Left lung (tissue), 10 donors: Measurements from ENCODE around the gene LGR4. TPM values are rescaled to one million over a fixed set of nuclear protein-coding genes. Genes with fewer than 3 reads are reported as not detected.

Source experiments
- ATAC-seq: fragments of 200-7000 bp; cut with Tn5 transposase; one replicate; pipeline ENCODE4 v1.9.1; 2020; ENCODE audit warnings: moderate library complexity
- DNase-seq, 4 donors: peaks; one replicate each; pipeline ENCODE4 v3.0.0-alpha.2; 2013 to 2020
- H3K27ac ChIP-seq, 2 donors: fragments of 200-600 bp; sonication (generic) in 1 of 2; one replicate each; pipeline versions ENCODE4 v1.5.0 to v1.8.0; 2020 to 2021
- H3K27me3 ChIP-seq, 2 donors: fragments of 200-600 bp; sonication (generic) in 1 of 2; one replicate each; pipeline versions ENCODE4 v1.5.0 to v1.8.0; 2020 to 2021
- H3K36me3 ChIP-seq, 2 donors: fragments of 200-600 bp; sonication (generic) in 1 of 2; one replicate each; pipeline versions ENCODE4 v1.5.0 to v1.8.0; 2020 to 2021
- H3K4me1 ChIP-seq, 2 donors: fragments of 200-600 bp; one replicate each; pipeline ENCODE4 v1.8.0; 2021
- H3K4me3 ChIP-seq, 2 donors: fragments of 200-600 bp; sonication (generic) in 1 of 2; one replicate each; pipeline versions ENCODE4 v1.5.0 to v1.8.0; 2020 to 2021; ENCODE audit warnings: mild to moderate bottlenecking in 1 of 2
- H3K9me3 ChIP-seq, 2 donors: fragments of 200-600 bp; sonication (generic) in 1 of 2; one replicate each; pipeline versions ENCODE4 v1.5.0 to v1.8.0; 2020 to 2021
- CTCF ChIP-seq, 2 donors: fragments of 200-600 bp; sonication (generic) in 1 of 2; IDR thresholded peaks; one replicate each; pipeline versions ENCODE4 v1.5.0 to v1.8.0; 2021; ENCODE audit warnings: antibody characterized with exemption in 2 of 2
- intact Hi-C, 2 donors: fragments of 100-400 bp; cut with DNase I; formaldehyde crosslinking; loops; one replicate each; pipeline versions ENCODE4 v1.11.2 to v1.14.2; 2022
- polyA plus RNA-seq, 6 donors: library from polyadenylated mRNA; unstranded; fragments of 120-200 nt; gene quantifications; one replicate each; pipeline ENCODE4 v1.2.1, GENCODE V29; 2013; ENCODE audit not compliant: insufficient read length in 6 of 6
- total RNA-seq, 2 donors: library from RNA; stranded (reverse); fragmentation: NEBNext Ultra II Directional; extraction: Animal tissue kit (Norgen Biotek cat#: 25700); gene quantifications; one replicate each; pipeline ENCODE4 v1.2.1, GENCODE V29; 2021
- donor health status: DM: no; HTN: yes; CAD: no.
- donor health status: DM: no; HTN: no; CAD: no.

Gene LGR4
- total and polyA plus RNA-seq, 8 donors: 4.0 to 23.7 (median 21.7) TPM

DNA sequence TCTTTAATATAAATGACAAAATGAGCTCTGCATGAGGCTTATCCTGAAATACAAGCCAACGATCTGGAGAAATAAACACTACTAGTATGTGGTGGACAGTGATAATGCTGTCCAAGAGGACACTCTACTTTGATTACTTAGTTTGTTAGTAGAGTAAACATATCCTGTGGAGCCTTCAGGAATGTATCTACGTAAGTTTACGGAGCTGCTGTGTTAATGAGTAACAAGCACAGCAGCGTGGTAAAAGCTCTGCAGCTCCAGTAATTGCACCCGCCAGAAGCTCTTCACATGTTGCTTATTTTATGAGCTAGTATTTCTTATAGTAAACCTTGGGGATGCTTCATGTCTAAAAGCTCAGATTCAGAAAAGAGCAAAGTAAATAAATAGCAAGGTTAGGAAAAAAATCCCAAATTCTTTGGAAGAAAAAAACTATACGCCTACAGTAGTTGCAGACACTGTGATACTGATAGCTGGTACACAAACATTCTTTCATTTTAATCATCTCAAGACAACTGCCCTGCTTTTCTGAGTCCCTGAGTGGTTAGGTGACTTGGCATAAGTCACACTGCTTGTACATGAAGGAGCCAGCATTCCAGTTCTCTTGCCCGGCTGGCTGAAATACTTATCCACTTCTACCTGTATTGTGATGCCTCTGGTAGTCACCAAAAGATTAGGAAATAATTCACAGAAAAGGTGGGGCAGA is 76.9 kb downstream of the LGR4 start:
- Histone ChIP-seq H3K4me1 (peaks cover 0 to 4% of the 10 kb centered on the region in 2 donors), H3K27me3 (peaks cover 0 to 5% of the 10 kb centered on the region in 2 donors), H3K4me3 (no peak overlapping the region), H3K36me3 (no peaks in the 10 kb centered on the region), H3K9me3 (no peaks in the 10 kb centered on the region), H3K27ac (no peak overlapping the region)
- intact Hi-C loops: no loop called here
- ATAC-seq (peak; percentile 84), DNase-seq (no peak)
- no peak for TF ChIP-seq CTCF (IDR thresholded peaks at IDR 0.05)

GRCh38 chr11:27394781-27395228 is 77.8 kb downstream of the LGR4 start:
- Histone ChIP-seq H3K9me3 (no peaks in the 10 kb centered on the region), H3K4me3 (no peak overlapping the region), H3K4me1 (peaks cover 0 to 4% of the 10 kb centered on the region in 2 donors), H3K27me3 (peaks cover 0 to 5% of the 10 kb centered on the region in 2 donors), H3K27ac (no peak overlapping the region), H3K36me3 (no peaks in the 10 kb centered on the region)
- DNase-seq (no peak), ATAC-seq (no peak)
- intact Hi-C loops: no loop called here
- no peak for TF ChIP-seq CTCF (IDR thresholded peaks at IDR 0.05)

DNA sequence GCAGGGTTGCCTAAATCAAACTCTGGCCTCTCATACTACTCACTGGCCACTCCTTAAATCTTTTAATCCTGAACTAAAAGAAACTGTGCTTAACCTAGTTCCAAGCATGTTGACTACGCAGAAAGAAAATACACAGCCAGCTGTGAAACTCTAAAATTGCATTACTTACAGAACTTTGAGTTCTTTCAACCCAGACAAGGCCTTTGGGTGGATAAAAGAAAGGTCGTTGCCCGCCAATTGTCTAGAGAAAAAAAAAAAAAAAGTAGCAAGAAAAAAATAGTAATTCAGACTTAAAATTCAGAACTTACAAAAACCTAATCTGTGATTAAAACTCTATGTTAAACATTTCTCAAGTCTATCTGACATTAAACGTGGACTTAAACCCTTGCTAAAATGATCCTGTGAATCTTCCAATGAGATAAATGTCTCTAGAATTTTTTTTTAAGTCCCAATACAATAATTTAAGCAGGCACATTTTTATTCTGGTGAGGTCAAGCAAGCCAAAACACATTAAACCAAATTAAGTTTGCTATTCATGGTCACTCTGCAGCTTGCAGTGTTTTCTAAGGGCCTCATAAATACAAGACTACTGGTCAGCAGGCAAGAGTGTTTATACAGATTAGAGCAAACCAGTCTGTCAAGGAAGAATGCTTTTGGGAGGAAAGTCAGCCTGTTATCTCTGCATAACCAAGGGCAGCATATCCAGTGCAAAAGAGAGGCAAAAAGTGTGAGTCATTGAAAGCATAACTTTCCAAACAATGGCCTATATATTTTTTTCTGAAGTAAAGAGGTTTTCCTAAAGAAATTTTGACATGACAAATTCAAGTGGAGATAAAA is 80.1 kb downstream of the LGR4 start:
- no peak for DNase-seq
- Histone ChIP-seq H3K36me3 (no peaks in the 10 kb centered on the region), H3K27ac (no peak overlapping the region), H3K4me3 (no peak overlapping the region), H3K4me1 (peaks cover 0 to 4% of the 10 kb centered on the region in 2 donors), H3K9me3 (no peaks in the 10 kb centered on the region), H3K27me3 (peaks cover 0 to 2% of the 10 kb centered on the region in 2 donors)
- no peak for TF ChIP-seq CTCF (IDR thresholded peaks at IDR 0.05)
- intact Hi-C loops: no loop called here
- ATAC-seq: peak; percentile 13

DNA sequence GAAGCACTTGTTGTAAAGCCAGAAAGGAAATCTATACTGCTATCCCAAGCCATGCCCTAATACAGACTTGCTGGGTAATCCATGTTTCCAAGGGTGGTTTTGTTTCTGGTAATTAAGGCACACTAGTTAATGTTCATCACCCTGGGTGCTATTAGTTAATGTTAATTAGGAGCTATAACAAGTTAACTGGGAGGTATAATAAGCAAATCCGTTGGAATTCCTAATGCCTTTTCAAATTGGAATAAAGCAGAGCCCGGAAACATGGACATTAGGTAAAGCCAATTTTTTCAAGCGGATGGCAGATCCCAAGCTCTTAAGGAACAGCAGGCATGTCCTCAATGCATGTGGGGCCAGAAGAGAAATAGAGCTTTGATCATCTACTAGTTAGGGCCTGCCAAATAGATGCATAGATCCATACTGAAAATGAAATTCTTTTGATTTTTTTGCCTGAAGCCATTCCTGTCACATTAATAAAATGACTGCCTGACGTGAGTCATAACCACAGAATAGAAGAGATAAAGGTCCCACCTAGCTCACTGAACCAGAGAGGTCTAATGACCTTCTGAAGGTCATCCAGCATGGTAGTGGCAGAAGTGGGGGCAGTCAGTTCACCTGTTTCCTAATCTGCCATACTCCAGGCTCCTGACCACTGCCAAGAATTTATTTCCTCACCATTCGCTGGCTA is 81.1 kb downstream of the LGR4 start:
- Histone ChIP-seq H3K27ac (no peak overlapping the region), H3K36me3 (no peaks in the 10 kb centered on the region), H3K4me3 (no peak overlapping the region), H3K4me1 (peaks cover 0 to 4% of the 10 kb centered on the region in 2 donors), H3K9me3 (no peaks in the 10 kb centered on the region), H3K27me3 (peaks cover 5 to 8% of the 10 kb centered on the region in 2 donors)
- no peak for ATAC-seq
- intact Hi-C loops: no loop called here
- DNase-seq: no peak
- no peak for TF ChIP-seq CTCF (IDR thresholded peaks at IDR 0.05)
